Stromal cell of bone marrow (primary cell): ENCODE data around the gene SLC12A5.
A peak's percentile ranks its signal among the peaks of the same experiment; 100 is the strongest.

Experiments
- DNase-seq: peaks from one replicate; pipeline ENCODE4 v3.0.0-alpha.2; 2012; ENCODE audit warnings: low read depth

Gene SLC12A5

GRCh38 chr20:46027245-46027853 is 1.7 kb upstream of the SLC12A5 start:
- DNase-seq: peak; percentile 33

DNA sequence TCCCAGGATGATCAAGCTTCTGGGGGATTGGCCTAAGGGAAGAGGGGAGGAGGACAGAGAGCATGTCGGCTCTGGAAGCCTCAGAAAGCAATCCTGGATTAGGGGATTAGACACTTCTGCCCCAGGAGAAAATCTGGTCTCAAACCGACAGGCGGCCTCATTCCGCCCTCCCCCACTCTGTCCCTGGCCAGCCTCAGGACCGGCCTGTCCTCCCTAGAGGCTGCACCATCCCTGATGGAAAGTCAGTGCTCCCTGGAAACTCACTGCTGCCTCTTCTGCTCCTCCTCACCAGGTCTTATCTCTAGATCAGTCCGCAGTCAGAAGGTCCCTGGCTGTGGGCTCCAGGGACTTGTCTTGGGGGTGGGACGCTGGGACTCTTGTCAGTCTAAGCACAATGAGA is 905 bp upstream of the SLC12A5 start:
- DNase-seq: no peak

DNA sequence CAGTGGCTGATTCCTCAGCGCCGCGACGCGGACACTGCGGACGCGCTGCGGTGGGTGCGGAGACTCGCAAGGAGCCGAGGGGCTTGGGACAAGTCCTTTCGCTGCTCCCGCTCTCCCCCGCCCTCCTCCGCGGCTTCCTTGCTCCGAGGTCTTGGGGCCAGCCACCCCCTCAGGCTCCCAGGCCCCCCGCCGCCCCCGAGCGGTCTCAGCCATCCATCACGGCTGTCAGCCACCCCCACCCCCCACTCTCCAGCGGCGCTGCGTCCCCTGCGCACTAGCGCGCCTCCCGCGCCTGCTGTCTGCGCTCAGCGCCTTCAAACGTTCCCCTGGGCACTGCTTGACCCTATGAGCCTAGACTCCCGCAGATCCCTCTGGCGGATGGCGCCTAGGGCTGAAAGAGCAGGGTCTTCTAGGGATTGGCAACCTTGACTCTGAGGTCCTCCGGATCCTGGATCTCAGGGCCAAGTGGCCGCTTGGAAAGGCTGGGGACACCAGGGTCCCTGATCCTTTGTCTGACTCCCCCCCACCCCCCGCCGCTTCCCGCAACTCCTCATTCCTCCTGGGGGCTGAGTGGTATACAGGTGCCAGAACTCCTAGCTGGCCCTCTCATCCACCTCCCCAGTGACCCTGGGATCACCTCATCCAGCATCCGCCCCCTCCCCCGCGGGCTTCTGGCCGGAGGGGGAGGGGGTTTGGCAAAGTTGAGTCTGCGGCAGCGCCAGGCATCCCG is 1.4 kb downstream of the SLC12A5 start:
- DNase-seq: no peak

DNA sequence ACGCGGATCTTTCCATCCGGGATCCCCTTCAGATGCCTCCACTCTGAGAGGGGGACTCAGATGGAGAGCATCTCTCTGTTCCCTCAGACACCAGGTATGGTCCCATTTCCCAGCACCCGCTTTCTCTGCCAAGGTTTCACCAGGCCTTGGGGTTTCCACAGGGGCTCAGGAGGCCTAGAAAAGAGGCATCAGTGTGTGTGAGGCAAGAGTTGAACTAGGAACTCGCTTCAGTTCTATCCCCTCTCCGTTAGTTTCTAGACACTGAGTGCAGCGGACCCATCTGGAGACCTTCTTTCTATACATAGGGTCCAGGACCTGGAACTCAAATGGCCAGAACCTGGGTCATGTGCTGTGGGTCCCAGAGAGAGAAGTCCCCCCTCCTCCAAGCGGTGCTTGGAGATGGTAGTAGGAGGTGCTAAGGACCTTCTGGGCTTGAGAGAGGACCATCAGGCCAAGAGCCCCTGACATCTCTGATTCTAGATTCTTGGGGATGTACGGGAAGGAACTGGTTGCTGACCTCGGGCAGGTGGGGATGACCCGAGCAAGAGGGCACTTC is 2.1 kb downstream of the SLC12A5 start:
- no peak for DNase-seq

GRCh38 chr20:46031701-46032254 is 2.8 kb downstream of the SLC12A5 start:
- DNase-seq: no peak

DNA sequence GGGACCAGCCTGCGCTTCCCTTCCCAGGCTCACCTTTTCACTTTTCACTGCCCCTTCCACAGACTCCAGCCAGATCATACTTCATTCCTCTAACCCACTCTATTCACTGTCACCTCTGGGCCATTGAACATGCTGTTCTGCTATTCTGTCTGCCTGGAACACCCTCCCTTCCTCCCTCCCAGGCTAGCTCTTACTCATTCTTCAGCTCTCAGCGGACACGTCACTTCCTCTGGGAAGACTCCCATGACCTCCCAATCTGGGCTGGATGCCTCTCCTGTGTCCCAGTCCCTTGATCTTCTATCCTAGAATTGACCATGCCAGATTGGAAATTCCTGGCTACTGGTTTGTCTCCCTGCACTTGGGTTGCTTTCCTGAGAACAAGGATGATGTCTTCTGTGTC is 5.0 kb downstream of the SLC12A5 start:
- DNase-seq: no peak

DNA sequence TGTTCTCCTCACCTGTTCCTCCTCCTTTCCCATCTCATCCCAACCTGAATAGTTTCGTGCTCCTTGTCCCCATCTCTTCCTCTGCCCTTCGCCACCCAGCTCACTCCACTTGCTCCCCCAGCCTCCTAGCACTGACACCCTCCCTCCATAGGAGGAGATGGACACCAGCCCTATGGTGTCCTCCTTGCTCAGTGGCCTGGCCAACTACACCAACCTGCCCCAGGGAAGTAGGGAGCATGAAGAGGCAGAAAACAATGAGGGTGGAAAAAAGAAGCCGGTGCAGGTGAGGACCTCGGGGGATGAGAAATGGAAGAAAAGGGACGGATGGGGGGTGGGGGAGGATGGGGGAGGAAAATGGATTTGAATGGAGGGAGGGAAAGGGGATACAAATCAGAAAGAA is 6.2 kb downstream of the SLC12A5 start:
- DNase-seq: no peak

DNA sequence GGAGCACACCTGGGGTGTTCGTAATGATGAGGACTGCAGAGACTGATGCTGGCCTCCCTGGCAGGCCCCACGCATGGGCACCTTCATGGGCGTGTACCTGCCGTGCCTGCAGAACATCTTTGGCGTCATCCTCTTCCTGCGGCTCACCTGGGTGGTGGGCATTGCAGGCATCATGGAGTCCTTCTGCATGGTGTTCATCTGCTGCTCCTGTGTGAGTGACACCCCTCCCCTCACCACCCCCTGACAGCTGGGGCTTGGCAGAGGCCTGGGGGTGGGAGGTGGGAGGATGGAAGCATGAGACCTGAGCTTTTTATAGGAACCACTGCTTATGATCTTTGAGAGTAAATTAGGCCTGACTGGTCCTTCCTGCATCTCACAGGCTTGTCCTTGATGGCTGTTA is 6.7 kb downstream of the SLC12A5 start:
- no peak for DNase-seq

GRCh38 chr20:46036370-46036769 is 7.4 kb downstream of the SLC12A5 start:
- no peak for DNase-seq

- DNase-seq: no peak
Measured at GRCh38 chr20:46037036-46037435, 8.0 kb downstream of the SLC12A5 start.

- no peak for DNase-seq
Measured at GRCh38 chr20:46040902-46041535, 12.0 kb downstream of the SLC12A5 start.

DNA sequence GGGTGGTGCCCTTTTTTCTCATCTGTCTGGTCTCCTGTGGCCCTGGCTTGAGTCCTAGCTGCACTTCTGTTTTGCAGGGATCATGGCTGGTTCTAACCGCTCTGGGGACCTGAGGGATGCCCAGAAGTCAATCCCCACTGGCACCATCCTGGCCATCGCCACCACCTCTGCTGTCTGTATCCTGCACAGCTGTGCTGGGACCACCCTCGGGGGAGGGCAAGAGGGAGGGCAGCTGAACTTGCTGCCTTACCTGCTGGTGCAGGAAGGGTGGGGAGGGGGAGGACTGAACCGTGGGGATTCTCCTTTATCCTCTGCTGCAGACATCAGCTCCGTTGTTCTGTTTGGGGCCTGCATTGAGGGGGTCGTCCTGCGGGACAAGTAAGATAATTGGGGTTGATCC is 14.5 kb downstream of the SLC12A5 start:
- DNase-seq: no peak

- DNase-seq: no peak
Measured at GRCh38 chr20:46044896-46045295, 15.9 kb downstream of the SLC12A5 start.

- DNase-seq: no peak
Measured at GRCh38 chr20:46046588-46047310, 17.7 kb downstream of the SLC12A5 start.

- no peak for DNase-seq
Measured at GRCh38 chr20:46047821-46048220, 18.8 kb downstream of the SLC12A5 start.

- no peak for DNase-seq
Measured at GRCh38 chr20:46049190-46049589, 20.2 kb downstream of the SLC12A5 start.

DNA sequence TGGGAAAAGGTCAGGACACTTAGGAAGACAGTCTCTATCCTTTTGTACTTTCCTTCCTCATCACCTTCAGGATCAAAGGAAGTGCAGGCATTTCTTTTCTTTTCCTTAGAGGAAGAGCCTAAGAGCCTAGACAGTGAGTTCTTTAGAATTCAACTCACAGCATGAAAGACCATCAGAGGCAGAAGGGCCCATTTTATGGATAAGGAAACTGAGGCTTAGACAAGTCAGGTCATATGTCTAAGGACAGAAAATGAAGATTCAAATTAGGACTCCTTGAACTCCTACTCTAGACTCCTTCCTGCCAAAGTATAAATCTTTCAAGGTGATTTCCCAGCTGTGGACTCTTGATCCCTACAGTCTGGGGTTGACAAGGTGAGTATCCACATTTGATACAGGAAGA is 20.8 kb downstream of the SLC12A5 start:
- DNase-seq: no peak

GRCh38 chr20:46050444-46050843 is 21.4 kb downstream of the SLC12A5 start:
- DNase-seq: no peak

DNA sequence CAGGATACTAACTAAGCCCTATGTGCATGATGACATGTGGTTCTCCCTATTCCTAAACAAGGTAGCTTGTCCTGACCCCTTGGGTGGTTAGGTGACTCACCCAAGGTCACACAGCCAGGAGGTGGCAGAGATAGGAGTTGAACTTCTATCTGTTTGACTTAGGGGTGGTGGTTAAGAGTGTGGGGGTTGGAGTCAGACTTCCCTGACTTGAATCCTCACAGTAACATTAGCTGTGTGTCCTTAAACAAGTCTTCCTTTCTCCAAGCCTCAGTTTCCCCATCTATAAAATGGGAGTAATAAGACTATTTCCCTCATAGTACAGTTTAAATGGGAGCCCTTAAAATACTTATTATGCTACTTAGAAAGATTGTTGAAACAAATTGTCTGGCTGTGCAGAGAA is 21.9 kb downstream of the SLC12A5 start:
- no peak for DNase-seq

DNA sequence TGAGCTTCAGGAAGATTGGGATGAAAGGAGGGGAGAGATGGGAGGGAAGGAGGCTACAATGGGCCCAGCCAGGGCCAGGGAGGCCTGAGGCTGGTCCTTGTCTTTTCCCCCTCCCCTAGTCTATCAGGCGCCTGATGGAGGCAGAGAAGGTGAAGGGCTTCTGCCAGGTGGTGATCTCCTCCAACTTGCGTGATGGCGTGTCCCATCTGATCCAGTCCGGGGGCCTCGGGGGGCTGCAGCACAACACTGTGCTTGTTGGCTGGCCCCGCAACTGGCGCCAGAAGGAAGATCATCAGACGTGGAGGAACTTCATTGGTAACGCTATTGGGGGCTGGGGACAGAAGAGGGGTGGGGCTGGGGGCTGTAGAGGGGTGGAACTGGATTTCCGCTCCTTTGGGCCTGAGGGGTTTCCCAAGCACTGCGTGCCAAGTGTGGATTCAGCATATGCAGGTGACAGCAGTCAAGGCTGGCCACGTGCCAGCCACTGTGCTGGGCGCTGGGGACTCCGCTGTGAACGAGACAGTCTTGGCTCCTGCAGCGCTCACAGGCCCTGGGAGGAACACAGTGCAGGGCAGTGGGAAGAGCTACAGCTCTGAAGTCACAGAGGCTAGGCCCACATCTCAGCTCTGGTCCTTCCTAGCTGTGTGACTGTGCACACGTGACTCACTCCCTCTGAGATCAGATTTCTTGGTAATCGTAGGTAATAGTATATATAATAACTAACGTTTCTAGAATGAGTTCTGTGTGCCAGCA is 22.7 kb downstream of the SLC12A5 start:
- DNase-seq: no peak

- DNase-seq: no peak
Measured at GRCh38 chr20:46053416-46053815, 24.4 kb downstream of the SLC12A5 start.
